Measurements from ENCODE around the gene SPCS2.

SPCS2 gene

GRCh38 chr11:74948898-74949752, at the start of gene SPCS2, which contains the start of gene XRRA1:
TSS of gene SPCS2 (plus strand) at chr11:74949266. CDS start at chr11:74949286, 20 bp downstream.
TSS of gene XRRA1 (minus strand) at chr11:74949091. CDS start at chr11:74940878, 8,213 bp downstream.
- peak; percentile 99 to 100 for DNase-seq

- no peak for DNase-seq
These were observed 46.7 kb upstream of the SPCS2 start for GRCh38 chr11:74902342-74902741.

- DNase-seq, result no peak
These were observed 43.7 kb upstream of the SPCS2 start for GRCh38 chr11:74905326-74905725.

DNA sequence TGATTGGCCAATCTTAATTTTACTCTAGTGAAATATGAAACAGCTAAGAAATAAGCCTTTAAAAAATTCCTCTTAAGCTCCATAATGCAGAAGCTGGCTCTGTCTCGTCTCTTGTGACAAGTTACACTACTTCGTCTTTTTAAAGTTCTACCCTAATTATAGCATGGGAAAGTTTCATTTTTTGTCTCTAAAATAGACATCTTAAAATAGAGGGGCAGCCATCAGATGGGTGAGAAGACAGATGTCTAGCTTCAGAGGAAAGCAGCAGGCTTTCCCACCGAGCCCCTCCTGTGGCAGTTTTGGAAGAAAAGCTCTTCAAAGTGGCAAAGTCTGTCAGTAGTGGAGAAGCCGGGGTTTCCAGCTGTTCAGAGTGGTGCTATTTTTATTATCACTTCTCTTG, 39.7 kb upstream of the SPCS2 start:
- no peak for DNase-seq

DNA sequence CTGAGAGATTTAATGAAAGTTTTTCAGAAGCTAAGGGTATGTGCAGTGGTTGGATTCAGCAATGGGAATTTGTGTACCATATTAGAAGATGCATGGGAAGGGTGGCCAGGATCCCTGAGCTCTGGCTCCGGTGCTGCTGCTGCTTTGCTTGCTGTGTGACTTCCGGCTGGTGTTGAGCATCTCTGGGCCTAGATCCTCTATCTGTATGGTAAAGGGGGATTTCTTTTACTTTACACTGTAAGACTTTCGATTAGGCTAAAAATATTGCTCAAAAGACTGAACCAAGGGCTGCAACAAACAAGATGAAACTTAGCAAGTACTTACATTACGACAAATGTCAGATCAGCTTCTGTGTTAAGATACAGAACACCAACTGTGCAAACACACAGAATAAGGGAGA, 39.3 kb upstream of the SPCS2 start:
- no peak for DNase-seq

DNA sequence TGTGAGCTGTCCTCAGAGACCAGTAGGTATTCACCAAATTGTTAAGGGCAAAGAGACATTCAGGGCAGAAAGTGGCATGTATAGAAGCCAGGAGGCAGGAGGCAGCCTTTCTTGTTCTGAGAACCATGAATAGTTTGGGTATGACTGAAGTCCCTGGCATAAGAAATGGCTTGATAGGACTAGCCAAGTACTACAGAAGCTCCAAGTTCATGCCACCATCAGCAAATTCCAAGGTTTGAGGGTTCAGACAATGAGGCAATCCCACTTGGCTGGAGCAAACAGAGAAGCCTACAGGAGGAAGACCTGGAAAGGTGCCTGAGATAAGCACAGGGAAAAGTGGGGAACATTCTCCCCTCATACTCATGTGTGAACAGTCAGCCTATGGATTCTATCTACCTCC, 25.9 kb upstream of the SPCS2 start:
- DNase-seq, result no peak

DNA sequence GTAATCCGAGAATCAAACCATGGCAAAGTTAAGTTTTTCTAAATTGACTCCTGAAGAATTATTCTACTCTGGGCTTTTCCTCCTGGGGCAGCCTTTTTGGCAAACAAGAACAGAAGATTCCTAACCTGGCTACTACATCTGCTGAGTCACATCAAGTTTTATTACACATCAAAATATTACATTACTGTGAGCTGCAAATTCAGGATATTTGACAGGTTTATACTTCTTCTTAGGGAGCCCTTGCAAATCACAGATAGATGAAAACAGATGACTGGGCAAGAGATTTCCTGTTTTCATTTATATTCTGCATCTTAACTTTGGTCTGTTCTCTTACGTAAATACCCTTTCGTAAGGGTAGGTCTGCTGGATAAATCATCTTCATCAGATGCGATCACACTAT, 23.8 kb upstream of the SPCS2 start:
- no peak for DNase-seq

- no peak for DNase-seq
These were observed 22.6 kb upstream of the SPCS2 start for GRCh38 chr11:74926304-74927030.

GRCh38 chr11:74927496-74927895, 21.6 kb upstream of the SPCS2 start:
- DNase-seq, result no peak

DNA sequence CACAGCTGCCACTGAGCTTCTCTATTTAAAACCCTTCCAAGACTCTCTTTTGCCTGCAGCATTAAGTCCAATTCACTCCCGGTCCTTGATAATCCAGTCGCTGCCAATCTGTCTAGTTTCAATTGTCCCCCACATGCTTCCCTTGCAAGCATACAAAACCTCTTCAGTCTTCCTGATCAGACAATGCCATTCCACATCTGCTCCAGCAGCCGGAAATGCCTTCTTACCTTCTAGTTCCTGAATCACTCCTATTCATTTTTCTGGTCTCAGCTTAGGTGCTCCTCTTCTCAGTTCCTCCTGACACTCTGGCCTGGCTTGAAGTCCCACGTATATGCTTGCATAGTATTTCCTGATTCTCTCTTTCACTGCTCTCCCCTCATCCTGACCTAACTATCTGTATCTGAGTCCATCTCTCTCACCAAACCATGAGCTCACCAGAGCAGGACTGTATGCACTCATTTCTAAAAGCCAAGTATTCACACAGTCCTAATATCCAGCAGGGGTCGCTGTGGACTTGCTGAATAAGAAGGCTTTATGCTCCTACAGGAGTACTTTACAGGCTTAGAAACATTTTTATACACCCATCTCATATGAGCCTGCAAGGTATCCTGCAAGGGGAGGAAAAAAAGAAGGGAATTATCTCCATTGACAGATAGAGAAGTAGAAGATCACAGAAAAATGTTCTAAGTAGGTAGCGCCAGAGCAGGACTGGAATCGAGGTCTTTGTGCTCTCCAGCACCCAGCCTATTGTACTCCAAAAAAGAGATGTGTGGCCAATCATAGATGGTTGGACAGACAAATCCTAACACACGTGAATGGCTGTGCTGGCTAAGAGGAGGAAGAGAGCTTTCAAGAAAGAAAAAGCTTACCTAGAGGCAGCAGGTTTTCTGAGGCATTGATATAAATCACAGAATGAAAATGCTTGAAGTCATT, 19.4 kb upstream of the SPCS2 start:
- DNase-seq, result peak; percentile 89 to 96

DNA sequence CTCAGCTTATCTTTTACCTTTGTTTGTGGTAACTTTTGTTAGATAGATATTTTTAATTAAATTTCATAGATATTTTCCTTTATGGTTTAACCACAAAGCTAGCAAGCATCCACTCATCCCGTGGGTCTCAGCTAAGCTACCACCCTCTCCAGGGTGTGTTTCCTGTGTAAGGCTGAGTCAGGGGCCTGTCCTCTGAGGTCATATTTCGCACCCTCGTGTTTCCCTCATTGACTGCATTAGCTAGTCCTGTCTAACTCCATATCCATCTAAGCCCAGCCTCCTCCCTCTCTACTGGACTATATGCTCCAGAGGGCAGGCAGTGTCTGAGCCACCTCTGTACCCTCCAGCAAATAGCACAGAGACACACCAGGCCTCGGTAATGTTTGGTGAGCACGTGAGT, 16.9 kb upstream of the SPCS2 start:
- DNase-seq, result no peak

DNA sequence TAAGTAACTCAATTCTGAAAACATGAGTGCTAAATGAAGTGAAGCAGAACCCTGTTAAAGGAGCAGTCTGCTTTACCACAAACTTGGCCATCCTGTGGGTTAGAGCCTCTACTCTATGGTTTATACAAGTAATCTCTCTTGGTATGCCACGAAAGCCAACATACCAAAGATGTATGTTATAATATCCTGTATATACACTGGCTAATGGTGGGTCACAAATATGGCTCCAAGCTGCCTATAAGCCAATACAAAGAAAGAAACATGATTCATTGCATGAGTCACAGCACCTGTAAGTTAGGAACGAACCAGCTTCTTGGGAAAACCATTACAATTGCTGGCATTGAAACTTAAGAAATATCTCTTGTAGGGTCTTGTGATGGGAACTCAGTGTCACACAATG, 16.3 kb upstream of the SPCS2 start:
- DNase-seq, result no peak

- no peak for DNase-seq
These were observed 15.3 kb upstream of the SPCS2 start for GRCh38 chr11:74933765-74934164.

- DNase-seq, result no peak
These were observed 13.8 kb upstream of the SPCS2 start for GRCh38 chr11:74935285-74935684.

DNA sequence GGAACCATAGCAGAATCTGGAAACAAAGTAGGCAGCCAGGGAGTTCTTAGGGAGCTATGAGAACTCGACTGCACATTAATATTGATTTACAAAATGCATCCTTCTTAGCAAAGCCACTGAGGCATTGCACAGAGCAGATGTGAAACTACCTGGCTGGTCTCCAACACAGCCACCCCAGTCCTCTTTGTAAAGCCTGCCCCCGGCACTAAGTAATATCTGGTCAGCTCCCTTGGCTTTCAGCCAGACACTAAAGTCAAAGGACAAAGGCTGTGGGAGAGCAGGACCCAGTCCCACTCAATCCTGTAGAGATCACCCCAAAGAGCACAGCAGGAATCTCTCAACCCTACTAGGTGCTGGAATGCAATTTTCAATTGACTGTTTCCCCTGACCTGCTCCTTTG, 13.0 kb upstream of the SPCS2 start:
- DNase-seq, result no peak

- DNase-seq, result no peak
These were observed 12.1 kb upstream of the SPCS2 start for GRCh38 chr11:74936976-74937375.

GRCh38 chr11:74937696-74938475, 11.2 kb upstream of the SPCS2 start:
- no peak for DNase-seq

DNA sequence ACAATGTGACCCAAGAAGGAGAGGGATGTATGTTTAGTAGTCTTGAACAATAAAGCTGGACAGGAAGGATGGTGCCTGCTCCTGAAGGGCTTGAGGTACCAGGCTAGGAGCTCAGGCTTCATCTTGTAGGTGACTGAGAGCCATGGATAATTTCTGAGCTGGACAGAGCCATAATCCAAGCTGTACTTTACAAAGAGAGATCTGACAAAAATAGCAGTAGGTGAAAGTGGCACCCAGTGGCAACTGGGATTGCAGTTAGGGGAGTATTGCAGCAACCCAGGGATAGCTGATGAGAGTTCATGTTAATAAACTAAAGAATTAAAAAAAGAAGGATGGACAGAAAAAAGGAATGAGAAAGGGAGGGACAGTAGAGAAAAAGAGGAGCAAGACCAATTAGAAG, 7.6 kb upstream of the SPCS2 start:
- no peak for DNase-seq

DNA sequence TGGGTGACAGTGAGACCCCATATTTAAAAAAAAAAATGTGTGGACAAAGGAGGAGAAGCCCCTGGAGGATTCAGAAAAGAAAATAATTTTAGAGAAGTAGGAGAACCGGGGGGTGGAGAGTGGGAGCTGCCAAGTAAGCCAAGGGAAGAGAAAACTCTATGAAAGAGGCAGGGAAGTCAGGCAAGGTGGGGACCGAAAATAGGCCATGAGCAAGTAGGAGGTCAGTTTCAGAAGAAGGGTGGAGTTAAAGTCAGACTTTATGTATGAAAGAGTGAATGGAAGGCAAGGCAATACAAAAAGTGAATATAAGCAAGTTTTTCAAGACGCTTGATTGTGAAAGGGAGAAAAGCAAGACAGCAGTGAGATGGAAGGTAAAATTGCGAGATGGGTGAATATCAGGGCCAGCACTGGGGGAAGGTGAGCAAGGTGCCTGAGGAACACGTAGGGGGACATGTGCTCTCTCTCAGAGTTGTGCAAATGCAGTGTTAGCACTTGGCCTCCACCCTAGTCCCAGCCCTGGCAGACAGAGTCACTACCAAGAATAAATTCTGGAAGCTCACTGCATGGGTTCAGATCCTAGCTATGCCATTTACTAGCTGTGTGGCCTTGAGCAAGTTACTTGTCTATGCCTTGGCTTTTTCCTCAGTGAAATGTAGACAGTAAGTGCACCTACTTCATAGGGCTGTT, 6.8 kb upstream of the SPCS2 start:
- no peak for DNase-seq

- peak in 1 of 2 experiments; percentile 29 for DNase-seq
These were observed 544 bp upstream of the SPCS2 start for GRCh38 chr11:74948546-74948897.

DNA sequence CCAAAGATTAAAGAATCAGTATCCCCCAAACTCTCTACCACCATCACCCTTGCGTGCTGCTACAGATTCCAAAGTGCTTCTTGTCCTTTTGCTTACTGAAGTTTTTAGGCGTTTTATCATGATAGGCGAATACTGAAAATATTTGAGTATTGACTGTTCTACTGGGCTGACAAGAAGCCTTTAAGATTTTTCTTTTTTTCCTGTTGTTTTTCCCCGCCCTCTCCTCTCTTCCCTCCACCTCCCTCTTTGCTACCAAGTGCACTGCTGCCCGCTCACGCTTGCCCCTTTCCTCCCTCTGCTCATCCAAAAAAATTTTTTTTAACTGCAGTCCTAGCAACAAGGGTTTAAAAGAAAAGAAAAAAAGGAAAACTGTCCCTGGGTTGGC, 679 bp downstream of the SPCS2 start:
- DNase-seq, result no peak
